GM06990 (cell line): ENCODE data around the gene KLRC1.

Source experiments
- DNase-seq: peaks from one replicate; pipeline ENCODE4 v3.0.0-alpha.2; 2011; ENCODE audit not compliant: insufficient read length; ENCODE audit errors: extremely low read depth
- H3K27me3 ChIP-seq: replicated peaks from 2 replicates; pipeline ENCODE4 v1.6.0; 2011; ENCODE audit warnings: low read length; ENCODE audit not compliant: control insufficient read depth, insufficient read depth
- H3K36me3 ChIP-seq: 2 replicates; pipeline ENCODE4 v1.5.1; 2011; ENCODE audit warnings: low read length; ENCODE audit not compliant: control insufficient read depth, insufficient read depth
- H3K4me3 ChIP-seq: replicated peaks from 2 replicates; pipeline ENCODE4 v1.5.1; 2011; ENCODE audit warnings: low read depth, mild to moderate bottlenecking, control low read depth, low read length
- CTCF ChIP-seq: IDR thresholded peaks from 2 replicates; pipeline ENCODE4 v1.5.1; 2011; ENCODE audit warnings: low read length, control low read depth, mild to moderate bottlenecking, inconsistent platforms; ENCODE audit not compliant: insufficient read depth, poor library complexity, severe bottlenecking

The KLRC1 gene

GRCh38 chr12:10409392-10409791 is 43.8 kb downstream of the KLRC1 start, which contains the start of gene KLRC4:
Gene KLRC4 (minus strand): TSS chr12:10409757. CDS start chr12:10409575, 182 bp downstream.
- DNase-seq, result no peak
- Histone ChIP-seq H3K27me3 (no peaks in the 10 kb centered on the region), H3K36me3 (no peaks in the 10 kb centered on the region), H3K4me3 (no peak within 1 kb of the TSS)
- no peak for TF ChIP-seq CTCF

- Histone ChIP-seq H3K4me3 (no peak overlapping the region), H3K36me3 (no peaks in the 10 kb centered on the region), H3K27me3 (no peaks in the 10 kb centered on the region)
- no peak for TF ChIP-seq CTCF
- no peak for DNase-seq
These were observed 44.3 kb downstream of the KLRC1 start for GRCh38 chr12:10408842-10409241.

GRCh38 chr12:10406725-10407124 is 46.5 kb downstream of the KLRC1 start:
- no peak overlapping the region for H3K4me3 ChIP-seq
- no peaks in the 10 kb centered on the region for H3K36me3 ChIP-seq
- DNase-seq, result no peak
- no peaks in the 10 kb centered on the region for H3K27me3 ChIP-seq
- TF ChIP-seq CTCF, result no peak

- Histone ChIP-seq H3K27me3 (no peaks in the 10 kb centered on the region), H3K36me3 (no peaks in the 10 kb centered on the region), H3K4me3 (no peak overlapping the region)
- no peak for TF ChIP-seq CTCF
- DNase-seq, result no peak
These were observed 47.9 kb downstream of the KLRC1 start for GRCh38 chr12:10405294-10405693.

GRCh38 chr12:10404798-10405197 is 48.4 kb downstream of the KLRC1 start:
- DNase-seq, result no peak
- H3K27me3 ChIP-seq, result no peaks in the 10 kb centered on the region
- H3K36me3 ChIP-seq, result no peaks in the 10 kb centered on the region
- no peak for TF ChIP-seq CTCF
- H3K4me3 ChIP-seq, result no peak overlapping the region

GRCh38 chr12:10400829-10401228 is 52.3 kb downstream of the KLRC1 start:
- no peaks in the 10 kb centered on the region for H3K36me3 ChIP-seq

More at GRCh38 chr12:10400829-10401228, 52.3 kb downstream of the KLRC1 start:
- no peak for TF ChIP-seq CTCF
- H3K4me3 ChIP-seq, result no peak overlapping the region
- H3K27me3 ChIP-seq, result no peaks in the 10 kb centered on the region
- DNase-seq, result no peak
